ENCODE data around the gene TBC1D1.
A peak's percentile ranks its signal among the peaks of the same experiment; 100 is the strongest.

TBC1D1 gene

GRCh38 chr4:38084877-38085711 is 194.2 kb downstream of the TBC1D1 start:
- no peak for DNase-seq

GRCh38 chr4:38085751-38086150 is 194.9 kb downstream of the TBC1D1 start:
- no peak for DNase-seq

GRCh38 chr4:38086151-38086848 is 195.4 kb downstream of the TBC1D1 start:
- no peak for DNase-seq

GRCh38 chr4:38086849-38087226 is 196.0 kb downstream of the TBC1D1 start:
- no peak for DNase-seq

- no peak for DNase-seq
Observed at GRCh38 chr4:38088321-38088720, 197.4 kb downstream of the TBC1D1 start.

GRCh38 chr4:38089961-38090360 is 199.1 kb downstream of the TBC1D1 start:
- DNase-seq, result no peak

- no peak for DNase-seq
Observed at GRCh38 chr4:38090455-38091246, 199.8 kb downstream of the TBC1D1 start.

- DNase-seq, result no peak
Observed at GRCh38 chr4:38091636-38092035, 200.8 kb downstream of the TBC1D1 start.

GRCh38 chr4:38092701-38093100 is 201.8 kb downstream of the TBC1D1 start:
- no peak for DNase-seq

- peak; percentile 81 to 84 for DNase-seq
Observed at GRCh38 chr4:38094419-38094818, 203.5 kb downstream of the TBC1D1 start.

- DNase-seq, result no peak
Observed at GRCh38 chr4:38095691-38096090, 204.8 kb downstream of the TBC1D1 start.

GRCh38 chr4:38097818-38098217 is 206.9 kb downstream of the TBC1D1 start:
- no peak for DNase-seq

GRCh38 chr4:38099020-38099600 is 208.2 kb downstream of the TBC1D1 start:
- DNase-seq, result no peak

- DNase-seq, result no peak
Observed at GRCh38 chr4:38099908-38100407, 209.1 kb downstream of the TBC1D1 start.

GRCh38 chr4:38100474-38101255 is 209.8 kb downstream of the TBC1D1 start:
- no peak for DNase-seq

- no peak for DNase-seq
Observed at GRCh38 chr4:38101563-38101962, 210.7 kb downstream of the TBC1D1 start.

- DNase-seq, result no peak
Observed at GRCh38 chr4:38102957-38103588, 212.2 kb downstream of the TBC1D1 start.

- no peak for DNase-seq
Observed at GRCh38 chr4:38105475-38106220, 214.8 kb downstream of the TBC1D1 start.

GRCh38 chr4:38106311-38106710 is 215.4 kb downstream of the TBC1D1 start:
- DNase-seq, result no peak

GRCh38 chr4:38106886-38107514 is 216.1 kb downstream of the TBC1D1 start:
- DNase-seq, result no peak
